GM19240 (cell line): ENCODE results near the gene MPV17L2.

Source experiments
- DNase-seq: peaks from one replicate; pipeline ENCODE4 v3.0.0; 2011; ENCODE audit warnings: low spot score; ENCODE audit not compliant: insufficient read length

The MPV17L2 gene

GRCh38 chr19:18160971-18161635, 31.9 kb upstream of the MPV17L2 start:
- peak; percentile 93 for DNase-seq

- no peak for DNase-seq
These were observed 31.4 kb upstream of the MPV17L2 start for GRCh38 chr19:18161636-18162002.

GRCh38 chr19:18164072-18164471, 28.9 kb upstream of the MPV17L2 start:
- no peak for DNase-seq

- no peak for DNase-seq
These were observed 27.0 kb upstream of the MPV17L2 start for GRCh38 chr19:18165794-18166544.

GRCh38 chr19:18167011-18167410, 26.0 kb upstream of the MPV17L2 start:
- peak; percentile 0 for DNase-seq

- DNase-seq = peak; percentile 94
These were observed 24.9 kb upstream of the MPV17L2 start for GRCh38 chr19:18167975-18168645.

GRCh38 chr19:18168673-18169381, 24.2 kb upstream of the MPV17L2 start:
- peak; percentile 0 for DNase-seq

- no peak for DNase-seq
These were observed 22.2 kb upstream of the MPV17L2 start for GRCh38 chr19:18170714-18171255.

- DNase-seq = no peak
These were observed 21.3 kb upstream of the MPV17L2 start for GRCh38 chr19:18171605-18172327.

- DNase-seq = no peak
These were observed 20.5 kb upstream of the MPV17L2 start for GRCh38 chr19:18172331-18173053.

GRCh38 chr19:18173054-18173571, 19.9 kb upstream of the MPV17L2 start:
- DNase-seq = no peak

GRCh38 chr19:18173572-18174288, 19.3 kb upstream of the MPV17L2 start, which contains the start of gene IFI30:
TSS of gene IFI30 (plus strand) at chr19:18173813. CDS start at chr19:18173842, 29 bp downstream.
- no peak for DNase-seq

GRCh38 chr19:18174983-18175382, 18.0 kb upstream of the MPV17L2 start:
- DNase-seq = no peak

- no peak for DNase-seq
These were observed 16.4 kb upstream of the MPV17L2 start for GRCh38 chr19:18176367-18177310.

GRCh38 chr19:18179957-18180356, 13.1 kb upstream of the MPV17L2 start:
- no peak for DNase-seq

- no peak for DNase-seq
These were observed 9.5 kb upstream of the MPV17L2 start for GRCh38 chr19:18183529-18183928.

GRCh38 chr19:18185538-18185937, 7.5 kb upstream of the MPV17L2 start:
- no peak for DNase-seq

GRCh38 chr19:18190278-18190677, 2.7 kb upstream of the MPV17L2 start:
- no peak for DNase-seq
